Astrocyte (in vitro differentiated cells and primary cell): ENCODE results near the gene WDR86. TPM values are rescaled to one million over a fixed set of nuclear protein-coding genes. Genes with fewer than 3 reads are reported as not detected.

ENCODE experiments used
- DNase-seq: peaks from one replicate; pipeline ENCODE4 v3.0.0-alpha.2; 2010; ENCODE audit warnings: low read depth
- FAIRE-seq: peaks from 2 replicates; lab custom pipeline; 2011; peaks lifted over from hg19 to GRCh38; lab: Jason Lieb, UNC
- H2AFZ ChIP-seq: 2 replicates; pipeline ENCODE4 v1.6.0; 2012; ENCODE audit warnings: low read depth, low read length, inconsistent platforms
- H3K27ac ChIP-seq: 2 replicates; pipeline ENCODE4 v1.5.1; 2011; ENCODE audit warnings: low read depth, low read length, inconsistent platforms
- H3K27me3 ChIP-seq: 2 replicates; pipeline ENCODE4 v1.6.0; 2011; ENCODE audit warnings: low read length, inconsistent platforms; ENCODE audit not compliant: insufficient read depth
- H3K36me3 ChIP-seq: 2 replicates; pipeline ENCODE4 v1.5.1; 2011; ENCODE audit warnings: low read length, inconsistent platforms; ENCODE audit not compliant: insufficient read depth
- H3K4me1 ChIP-seq: 2 replicates; pipeline ENCODE4 v1.5.1; 2011; ENCODE audit warnings: low read length, inconsistent platforms; ENCODE audit not compliant: insufficient read depth
- H3K4me2 ChIP-seq: 2 replicates; pipeline ENCODE4 v1.6.0; 2012; ENCODE audit warnings: low read length, inconsistent platforms
- H3K4me3 ChIP-seq: 2 replicates; pipeline ENCODE4 v1.5.1; 2011; ENCODE audit warnings: low read depth, mild to moderate bottlenecking, low read length, inconsistent platforms; ENCODE audit not compliant: insufficient read depth
- H3K79me2 ChIP-seq: 2 replicates; pipeline ENCODE4 v1.6.0; 2012; ENCODE audit warnings: mild to moderate bottlenecking, low read length, inconsistent platforms; ENCODE audit not compliant: insufficient read depth
- H3K9ac ChIP-seq: 2 replicates; pipeline ENCODE4 v1.6.0; 2012; ENCODE audit warnings: mild to moderate bottlenecking, low read length, inconsistent platforms
- H3K9me3 ChIP-seq: 2 replicates; pipeline ENCODE4 v1.5.1; 2012; ENCODE audit warnings: low read depth, mild to moderate bottlenecking, low read length, inconsistent platforms; ENCODE audit not compliant: insufficient read depth
- H4K20me1 ChIP-seq: 2 replicates; pipeline ENCODE4 v1.6.0; 2012; ENCODE audit warnings: low read length, inconsistent platforms; ENCODE audit not compliant: insufficient read depth
- H3K27ac Mint-ChIP-seq: one replicate; pipeline ENCODE4 v1.8.0; 2021; ENCODE audit warnings: mild to moderate bottlenecking, mixed read lengths; ENCODE audit not compliant: unreplicated experiment
- H3K27me3 Mint-ChIP-seq: one replicate; pipeline ENCODE4 v1.8.0; 2021; ENCODE audit warnings: low read depth, mixed read lengths; ENCODE audit not compliant: unreplicated experiment
- H3K36me3 Mint-ChIP-seq: one replicate; pipeline ENCODE4 v1.8.0; 2021; ENCODE audit warnings: low read depth, mixed read lengths; ENCODE audit not compliant: unreplicated experiment
- H3K4me1 Mint-ChIP-seq: one replicate; pipeline ENCODE4 v1.8.0; 2021; ENCODE audit warnings: low read depth, mixed read lengths; ENCODE audit not compliant: unreplicated experiment
- H3K4me3 Mint-ChIP-seq: one replicate; pipeline ENCODE4 v1.8.0; 2021; ENCODE audit warnings: mild to moderate bottlenecking, moderate library complexity, mixed read lengths; ENCODE audit not compliant: unreplicated experiment
- H3K9me3 Mint-ChIP-seq: one replicate; pipeline ENCODE4 v1.8.0; 2021; ENCODE audit warnings: mild to moderate bottlenecking, mixed read lengths; ENCODE audit not compliant: unreplicated experiment
- CTCF ChIP-seq: IDR thresholded peaks from 2 replicates; pipeline ENCODE4 v1.5.1; 2011; ENCODE audit warnings: low read depth, mild to moderate bottlenecking, inconsistent platforms, low read length, moderate library complexity; ENCODE audit not compliant: insufficient read depth
- EZH2 ChIP-seq: IDR thresholded peaks from 2 replicates; pipeline ENCODE4 v1.6.1; 2012; ENCODE audit warnings: mild to moderate bottlenecking, low read length, inconsistent platforms; ENCODE audit not compliant: insufficient read depth
- total RNA-seq: library from RNA; stranded (reverse); gene quantifications from 2 replicates; pipeline ENCODE4 v1.2.1, GENCODE V29; 2021

WDR86 gene
- total RNA-seq, 1 donor from 2014 or later, result 3.6 TPM

DNA sequence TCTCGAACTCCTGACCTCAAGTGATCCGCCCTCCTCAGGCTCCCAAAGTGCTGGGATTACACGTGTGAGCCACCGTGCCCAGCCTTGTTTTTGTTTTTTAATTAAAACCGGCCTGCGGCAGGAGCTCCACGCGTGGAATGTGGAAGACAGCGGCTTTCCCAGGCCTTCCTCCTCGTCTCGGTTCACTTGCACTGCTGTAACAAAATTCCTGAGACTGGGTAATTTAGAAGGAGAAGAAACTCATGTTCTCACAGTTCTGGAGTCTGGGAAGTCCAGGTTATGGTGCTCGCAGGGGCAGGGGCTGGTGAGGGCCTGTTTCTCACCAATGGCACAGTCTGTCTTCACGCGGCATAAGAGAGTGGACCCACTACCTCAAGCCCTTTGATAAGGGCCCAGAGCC is 44.5 kb upstream of the WDR86 start:
- FAIRE-seq (no peak), DNase-seq (no peak)
- Mint-ChIP-seq H3K9me3 (peaks cover 8% of the 10 kb centered on the region), H3K36me3 (peaks cover 4% of the 10 kb centered on the region), H3K4me1 (peaks cover 3% of the 10 kb centered on the region), H3K27me3 (peaks cover 35% of the 10 kb centered on the region), H3K4me3 (no peak overlapping the region), H3K27ac (no peak overlapping the region)
- Histone ChIP-seq H3K27ac (no peak overlapping the region), H2AFZ (no peak overlapping the region), H3K9ac (no peak overlapping the region), H3K4me3 (no peak overlapping the region), H3K9me3 (no peaks in the 10 kb centered on the region), H3K36me3 (no peaks in the 10 kb centered on the region), H3K4me2 (no peak overlapping the region), H3K27me3 (no peaks in the 10 kb centered on the region), H3K4me1 (peaks cover under 1% of the 10 kb centered on the region), H4K20me1 (no peaks in the 10 kb centered on the region), H3K79me2 (no peaks in the 10 kb centered on the region)
- TF ChIP-seq CTCF (no peak), EZH2 (no peak)

- Histone ChIP-seq H3K27ac (no peak overlapping the region), H3K4me1 (no peaks in the 10 kb centered on the region), H3K79me2 (no peaks in the 10 kb centered on the region), H3K4me3 (no peak overlapping the region), H3K9me3 (no peaks in the 10 kb centered on the region), H3K36me3 (no peaks in the 10 kb centered on the region), H3K9ac (no peak overlapping the region), H3K4me2 (no peak overlapping the region), H4K20me1 (no peaks in the 10 kb centered on the region), H2AFZ (no peak overlapping the region), H3K27me3 (no peaks in the 10 kb centered on the region)
- no peak overlapping the region for H3K4me3 Mint-ChIP-seq
- DNase-seq (no peak), FAIRE-seq (no peak)
- TF ChIP-seq EZH2 (no peak), CTCF (no peak)
- H3K9me3 Mint-ChIP-seq, result peaks cover 8% of the 10 kb centered on the region
- peaks cover 4% of the 10 kb centered on the region for H3K36me3 Mint-ChIP-seq
- H3K4me1 Mint-ChIP-seq, result no peaks in the 10 kb centered on the region
- no peak overlapping the region for H3K27ac Mint-ChIP-seq
- H3K27me3 Mint-ChIP-seq, result peaks cover 35% of the 10 kb centered on the region
These were observed 43.5 kb upstream of the WDR86 start for GRCh38 chr7:151453326-151453791.

DNA sequence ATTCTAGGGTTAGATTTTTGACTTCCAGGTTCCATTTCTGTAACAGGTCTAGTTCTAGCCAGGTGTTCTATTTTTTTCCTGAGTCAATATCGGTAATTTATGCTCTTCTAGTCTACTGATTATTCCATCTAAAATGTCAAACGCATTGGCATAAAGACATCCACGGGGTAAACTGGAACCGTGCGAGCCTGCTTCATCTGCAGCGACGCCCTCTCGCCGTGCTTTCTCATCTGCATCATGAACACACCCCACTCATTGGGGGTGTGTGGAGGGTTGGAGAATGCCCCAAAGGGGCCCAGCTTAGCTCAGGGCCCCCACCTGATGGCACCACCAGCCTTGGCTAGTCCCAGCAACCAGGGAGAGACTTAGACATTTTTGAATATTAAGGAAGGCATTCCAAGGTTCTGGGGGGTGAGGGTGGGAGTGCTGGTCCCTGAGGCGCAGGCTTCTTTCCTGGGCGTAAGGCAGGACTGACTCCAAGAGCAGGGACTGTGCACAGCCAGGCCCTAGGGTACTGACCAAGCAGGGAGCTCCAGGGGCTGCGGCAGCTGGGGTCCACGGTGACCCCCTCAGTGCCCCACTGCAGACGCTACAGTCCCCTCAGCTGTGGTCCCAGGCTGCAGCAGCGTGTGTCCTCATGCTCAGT is 43.0 kb upstream of the WDR86 start:
- Histone ChIP-seq H3K27me3 (no peaks in the 10 kb centered on the region), H3K4me2 (no peak overlapping the region), H3K9ac (no peak overlapping the region), H4K20me1 (no peaks in the 10 kb centered on the region), H3K79me2 (no peaks in the 10 kb centered on the region), H3K27ac (no peak overlapping the region), H3K4me1 (peaks cover 3% of the 10 kb centered on the region), H3K36me3 (no peaks in the 10 kb centered on the region), H3K9me3 (no peaks in the 10 kb centered on the region), H3K4me3 (no peak overlapping the region), H2AFZ (no peak overlapping the region)
- no peak for DNase-seq
- Mint-ChIP-seq H3K36me3 (peaks cover 3% of the 10 kb centered on the region), H3K4me1 (no peaks in the 10 kb centered on the region), H3K27me3 (peaks cover 35% of the 10 kb centered on the region), H3K4me3 (no peak overlapping the region), H3K9me3 (peaks cover 6% of the 10 kb centered on the region), H3K27ac (no peak overlapping the region)
- no peak for FAIRE-seq
- no peak for TF ChIP-seq EZH2
- TF ChIP-seq CTCF, result no peak
